Caco-2 (cell line): ENCODE data around the gene KLF3. TPM values are rescaled to one million over a fixed set of nuclear protein-coding genes. Genes with fewer than 3 reads are reported as not detected.

Source experiments
- BruUV-seq: library from RNA; stranded (reverse); fragments of 400-500 nt; replicated peaks from 2 replicates; lab custom pipeline; 2021; lab: Mats Ljungman, UMichigan
- CTCF ChIA-PET: fragments of 300-600 bp; sonication (Branson Sonifier 250); formaldehyde crosslinking; loops from one replicate; lab custom pipeline; 2022; ENCODE audit warnings: antibody characterized with exemption; lab: Charles Lee
- POLR2A ChIA-PET: fragments of 300-600 bp; sonication (Branson Sonifier 250); formaldehyde crosslinking; loops from one replicate; lab custom pipeline; 2022; ENCODE audit warnings: antibody characterized with exemption; lab: Charles Lee
- DNase-seq, 2 experiments: peaks; one replicate each; pipeline versions ENCODE4 v3.0.0 to v3.0.0-alpha.2; 2020 to 2022
- H3K27me3 ChIP-seq: replicated peaks from 2 replicates; pipeline ENCODE4 v1.6.0; 2011; ENCODE audit warnings: low read length; ENCODE audit not compliant: control insufficient read depth, insufficient read depth
- H3K36me3 ChIP-seq: 2 replicates; pipeline ENCODE4 v1.5.1; 2011; ENCODE audit warnings: low read length; ENCODE audit not compliant: control insufficient read depth, insufficient read depth
- H3K4me1 ChIP-seq: fragments of 250-450 bp; sonication (Bioruptor Pico); 2 replicates; pipeline ENCODE4 v1.5.1; 2020; ENCODE audit warnings: mild to moderate bottlenecking
- H3K4me3 ChIP-seq: 2 replicates; pipeline ENCODE4 v1.5.1; 2011; ENCODE audit warnings: low read depth, mild to moderate bottlenecking, control low read depth, low read length
- H3K9me3 ChIP-seq: fragments of 250-450 bp; sonication (Bioruptor Pico); 2 replicates; pipeline ENCODE4 v1.5.1; 2020; ENCODE audit warnings: mild to moderate bottlenecking, moderate library complexity
- H3K27ac Mint-ChIP-seq: one replicate; pipeline ENCODE4 v1.8.0; 2022; ENCODE audit warnings: mixed read lengths; ENCODE audit not compliant: unreplicated experiment
- H3K27me3 Mint-ChIP-seq: one replicate; pipeline ENCODE4 v1.8.0; 2022; ENCODE audit warnings: mixed read lengths; ENCODE audit not compliant: insufficient read depth, unreplicated experiment
- H3K36me3 Mint-ChIP-seq: one replicate; pipeline ENCODE4 v1.8.0; 2022; ENCODE audit warnings: mild to moderate bottlenecking, mixed read lengths; ENCODE audit not compliant: insufficient read depth, unreplicated experiment
- H3K4me1 Mint-ChIP-seq: one replicate; pipeline ENCODE4 v1.8.0; 2022; ENCODE audit warnings: low read depth, mixed read lengths; ENCODE audit not compliant: unreplicated experiment
- H3K4me3 Mint-ChIP-seq: one replicate; pipeline ENCODE4 v1.8.0; 2022; ENCODE audit warnings: mild to moderate bottlenecking, moderate library complexity, mixed read lengths; ENCODE audit not compliant: unreplicated experiment
- H3K9me3 Mint-ChIP-seq: one replicate; pipeline ENCODE4 v1.8.0; 2022; ENCODE audit warnings: mixed read lengths; ENCODE audit not compliant: unreplicated experiment
- intact Hi-C: fragments of 100-400 bp; cut with micrococcal nuclease; formaldehyde crosslinking; loops from one replicate; pipeline ENCODE4 v1.10.0; 2022; ENCODE audit not compliant: unreplicated experiment
- total RNA-seq: library from RNA; stranded (reverse); gene quantifications from 2 replicates; pipeline ENCODE4 v1.2.3, GENCODE V29; 2022
- TF ChIP-seq, protein P1 (sequence below), 2 experiments: fragments of 200-600 bp in 1 of 2; IDR thresholded peaks; 1 replicate in 1 of 2; 2 replicates in 1 of 2; pipeline versions ENCODE4 v1.5.1 to v1.8.0; 2011 to 2022; ENCODE audit warnings: antibody characterized with exemption in 1 of 2, control low read depth in 1 of 2, inconsistent platforms in 1 of 2, low read depth in 1 of 2, low read length in 1 of 2, mild to moderate bottlenecking in 1 of 2, moderate library complexity in 1 of 2; ENCODE audit not compliant: insufficient read depth in 1 of 2, severe bottlenecking in 1 of 2, unreplicated experiment in 1 of 2

The KLF3 gene
- total RNA-seq, 1 experiment from 2014 or later, result 34.8 TPM

DNA sequence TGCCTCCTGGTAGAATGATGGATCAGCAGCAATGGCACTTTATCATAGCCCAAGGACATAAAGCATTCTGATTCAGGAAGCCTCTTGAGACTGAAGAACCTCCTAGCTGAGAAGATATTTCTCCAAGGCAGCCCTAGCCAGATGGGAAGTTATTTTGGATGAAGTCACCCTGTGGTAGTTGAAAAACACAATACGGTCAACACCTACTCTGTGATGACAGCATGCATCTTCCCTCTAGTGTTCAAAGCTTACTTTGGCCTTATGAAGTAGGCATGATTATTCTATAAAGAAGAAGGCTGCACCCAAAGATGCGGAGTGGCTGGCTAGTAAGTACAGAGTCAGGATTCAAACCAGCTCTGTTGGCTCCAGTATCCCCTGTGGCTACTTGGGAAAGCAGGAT lies 70.9 kb downstream of the KLF3 start:
- H3K4me3 ChIP-seq, result no peak overlapping the region
- no peaks in the 10 kb centered on the region for H3K27me3 ChIP-seq
- TF ChIP-seq, protein P1, sequence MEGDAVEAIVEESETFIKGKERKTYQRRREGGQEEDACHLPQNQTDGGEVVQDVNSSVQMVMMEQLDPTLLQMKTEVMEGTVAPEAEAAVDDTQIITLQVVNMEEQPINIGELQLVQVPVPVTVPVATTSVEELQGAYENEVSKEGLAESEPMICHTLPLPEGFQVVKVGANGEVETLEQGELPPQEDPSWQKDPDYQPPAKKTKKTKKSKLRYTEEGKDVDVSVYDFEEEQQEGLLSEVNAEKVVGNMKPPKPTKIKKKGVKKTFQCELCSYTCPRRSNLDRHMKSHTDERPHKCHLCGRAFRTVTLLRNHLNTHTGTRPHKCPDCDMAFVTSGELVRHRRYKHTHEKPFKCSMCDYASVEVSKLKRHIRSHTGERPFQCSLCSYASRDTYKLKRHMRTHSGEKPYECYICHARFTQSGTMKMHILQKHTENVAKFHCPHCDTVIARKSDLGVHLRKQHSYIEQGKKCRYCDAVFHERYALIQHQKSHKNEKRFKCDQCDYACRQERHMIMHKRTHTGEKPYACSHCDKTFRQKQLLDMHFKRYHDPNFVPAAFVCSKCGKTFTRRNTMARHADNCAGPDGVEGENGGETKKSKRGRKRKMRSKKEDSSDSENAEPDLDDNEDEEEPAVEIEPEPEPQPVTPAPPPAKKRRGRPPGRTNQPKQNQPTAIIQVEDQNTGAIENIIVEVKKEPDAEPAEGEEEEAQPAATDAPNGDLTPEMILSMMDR (IDR thresholded peaks at IDR 0.05; ENCODE audit: insufficient read depth in 1 of 2, low read depth in 1 of 2, low read length in 1 of 2, severe bottlenecking in 1 of 2, unreplicated experiment in 1 of 2), result no peak
- H3K9me3 ChIP-seq, result no peaks in the 10 kb centered on the region
- ChIA-PET POLR2A (no interaction called here), CTCF (interaction anchor here (0.6 to 2.0 kb wide), 2 partner anchors 48 to 513 kb away, joined by 4 to 5 read pairs; partner anchors contain the start of gene TLR10)
- no peak for DNase-seq
- intact Hi-C loops, result loop anchor here (5.0 kb wide), 1 partner anchor 668 kb away; no protein-coding TSS in a partner anchor
- H3K36me3 ChIP-seq, result no peaks in the 10 kb centered on the region
- H3K9me3 Mint-ChIP-seq, result peaks cover 21% of the 10 kb centered on the region
- H3K27ac Mint-ChIP-seq, result no peak overlapping the region
- H3K36me3 Mint-ChIP-seq, result no peaks in the 10 kb centered on the region
- no TSS peak for BruUV-seq
- no peaks in the 10 kb centered on the region for H3K4me1 Mint-ChIP-seq
- no peaks in the 10 kb centered on the region for H3K27me3 Mint-ChIP-seq
- no peaks in the 10 kb centered on the region for H3K4me1 ChIP-seq
- H3K4me3 Mint-ChIP-seq, result no peak overlapping the region

DNA sequence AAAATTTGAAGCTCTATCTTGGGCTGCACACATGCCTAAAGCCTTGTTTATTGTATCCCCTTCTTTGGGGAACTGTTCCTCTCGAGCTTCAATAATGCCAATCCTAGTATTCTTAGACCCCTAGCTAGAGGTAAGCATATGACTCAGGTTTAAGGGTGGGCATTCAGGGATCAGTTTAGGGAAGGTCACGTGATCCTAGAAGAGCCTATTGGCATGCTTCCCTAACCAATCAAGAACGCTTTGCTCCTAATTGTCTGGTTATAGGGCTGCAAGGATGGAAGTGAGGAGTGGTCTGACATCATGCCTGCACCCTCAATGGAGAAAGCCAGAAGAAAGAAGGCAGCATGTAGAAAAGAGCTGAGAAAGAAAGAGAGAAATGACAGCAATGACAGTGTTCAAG lies 71.9 kb downstream of the KLF3 start:
- TF ChIP-seq, protein P1 (IDR thresholded peaks at IDR 0.05; ENCODE audit: insufficient read depth in 1 of 2, low read depth in 1 of 2, low read length in 1 of 2, severe bottlenecking in 1 of 2, unreplicated experiment in 1 of 2), result no peak
- no peak overlapping the region for H3K27ac Mint-ChIP-seq
- ChIA-PET POLR2A (no interaction called here), CTCF (interaction anchor here (2.0 kb wide), 1 partner anchor 47 kb away, joined by 5 read pairs; the partner anchor contains the start of gene TLR10)
- no peaks in the 10 kb centered on the region for H3K36me3 Mint-ChIP-seq
- H3K4me1 Mint-ChIP-seq, result no peaks in the 10 kb centered on the region
- DNase-seq, result no peak
- no peaks in the 10 kb centered on the region for H3K27me3 Mint-ChIP-seq
- no peak overlapping the region for H3K4me3 Mint-ChIP-seq
- Histone ChIP-seq H3K4me1 (no peaks in the 10 kb centered on the region), H3K27me3 (no peaks in the 10 kb centered on the region), H3K36me3 (no peaks in the 10 kb centered on the region), H3K4me3 (no peak overlapping the region), H3K9me3 (no peaks in the 10 kb centered on the region)
- intact Hi-C loops, result no loop called here
- H3K9me3 Mint-ChIP-seq, result peaks cover 21% of the 10 kb centered on the region
- no TSS peak for BruUV-seq

DNA sequence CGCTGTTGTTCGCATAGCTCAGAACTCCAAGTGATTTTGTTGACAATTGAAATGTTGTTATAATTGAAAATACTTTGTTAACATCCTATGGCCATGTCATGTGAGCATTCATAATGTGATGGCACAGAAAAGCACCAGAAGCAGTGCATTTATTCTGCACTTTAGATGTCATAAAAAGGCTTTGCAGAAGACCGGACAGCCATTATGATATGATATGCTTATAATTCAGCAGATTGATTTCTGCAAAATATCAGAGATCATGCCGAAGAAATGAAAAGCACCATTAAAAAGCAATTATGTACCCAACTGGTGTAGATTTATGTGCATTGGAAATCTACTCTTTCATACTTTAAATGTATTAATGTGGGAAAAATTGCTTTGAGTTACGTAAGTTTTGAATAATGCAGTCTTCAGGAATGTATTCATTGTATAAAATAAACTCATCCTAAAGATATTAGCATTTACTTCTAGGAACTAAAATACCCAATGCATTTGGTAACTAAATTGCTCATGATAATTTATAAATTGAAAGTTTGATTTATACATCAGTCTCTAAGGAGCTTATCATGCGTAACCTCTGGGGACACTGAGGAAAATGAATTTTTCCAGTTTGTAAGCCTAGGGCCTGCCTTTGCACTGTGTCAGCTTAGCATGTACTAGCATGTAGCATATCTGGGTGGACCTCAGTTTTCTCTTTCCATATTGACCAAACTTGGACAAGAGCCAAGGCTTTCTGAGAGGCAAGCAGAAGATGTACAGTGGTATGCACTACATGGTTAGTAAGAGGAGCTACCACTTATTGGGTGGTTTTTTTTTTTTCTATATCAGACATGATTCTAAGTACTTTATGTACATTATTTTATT lies 75.2 kb downstream of the KLF3 start:
- DNase-seq, result no peak
- Mint-ChIP-seq H3K9me3 (peaks cover 7% of the 10 kb centered on the region), H3K4me3 (no peak overlapping the region), H3K36me3 (no peaks in the 10 kb centered on the region), H3K27me3 (no peaks in the 10 kb centered on the region), H3K4me1 (no peaks in the 10 kb centered on the region), H3K27ac (no peak overlapping the region)
- Histone ChIP-seq H3K4me3 (no peak overlapping the region), H3K4me1 (no peaks in the 10 kb centered on the region), H3K27me3 (no peaks in the 10 kb centered on the region), H3K36me3 (no peaks in the 10 kb centered on the region), H3K9me3 (no peaks in the 10 kb centered on the region)
- POLR2A ChIA-PET, result no interaction called here
- CTCF ChIA-PET, result no interaction called here
- TF ChIP-seq, protein P1 (IDR thresholded peaks at IDR 0.05; ENCODE audit: insufficient read depth in 1 of 2, low read depth in 1 of 2, low read length in 1 of 2, severe bottlenecking in 1 of 2, unreplicated experiment in 1 of 2), result no peak
- no TSS peak for BruUV-seq
- intact Hi-C loops, result no loop called here
